OCI-LY7 (cell line): ENCODE data around the gene RBM6. TPM values are rescaled to one million over a fixed set of nuclear protein-coding genes. Genes with fewer than 3 reads are reported as not detected.

Experiments
- BruUV-seq: library from RNA; stranded (reverse); fragments of 400-500 nt; replicated peaks from 2 replicates; lab custom pipeline; 2021; lab: Mats Ljungman, UMichigan
- CTCF ChIA-PET: fragments of 300-600 bp; sonication (Branson Sonifier 250); formaldehyde crosslinking; loops from one replicate; lab custom pipeline; 2022; ENCODE audit warnings: antibody characterized with exemption; ENCODE audit not compliant: unreplicated experiment; lab: Charles Lee
- POLR2A ChIA-PET: fragments of 300-600 bp; sonication (Branson Sonifier 250); formaldehyde crosslinking; loops from one replicate; lab custom pipeline; 2022; ENCODE audit warnings: antibody characterized with exemption; lab: Charles Lee
- DNase-seq: peaks from one replicate; pipeline ENCODE4 v3.0.0-alpha.2; 2015; ENCODE audit warnings: low spot score
- H2AFZ ChIP-seq: fragments of 200-600 bp; sonication (generic), shearing (Covaris generic); 2 replicates; pipeline ENCODE4 v1.6.1; 2014; ENCODE audit warnings: mild to moderate bottlenecking, antibody characterized with exemption, low read length, moderate library complexity
- H3K27ac ChIP-seq: fragments of 200-600 bp; sonication (generic); 2 replicates; pipeline ENCODE4 v1.5.1; 2014; ENCODE audit warnings: mixed run types, low read depth, mild to moderate bottlenecking, moderate library complexity, low read length, inconsistent platforms; ENCODE audit not compliant: poor library complexity, severe bottlenecking
- H3K36me3 ChIP-seq: fragments of 200-600 bp; sonication (generic); 2 replicates; pipeline ENCODE4 v1.6.1; 2014; ENCODE audit warnings: mild to moderate bottlenecking, antibody characterized with exemption, low read length, moderate library complexity, mixed read lengths; ENCODE audit not compliant: insufficient read depth
- H3K4me1 ChIP-seq: fragments of 200-600 bp; sonication (generic); 2 replicates; pipeline ENCODE4 v1.5.1; 2014; ENCODE audit warnings: mild to moderate bottlenecking, low read length; ENCODE audit not compliant: insufficient read depth, poor library complexity, severe bottlenecking
- H3K4me2 ChIP-seq: fragments of 200-600 bp; sonication (generic); 2 replicates; pipeline ENCODE4 v1.6.1; 2014; ENCODE audit warnings: mild to moderate bottlenecking, low read length
- H3K4me3 ChIP-seq: fragments of 200-600 bp; sonication (generic); 2 replicates; pipeline ENCODE4 v1.5.1; 2014; ENCODE audit warnings: mild to moderate bottlenecking, low read depth, low read length; ENCODE audit not compliant: poor library complexity, severe bottlenecking
- H3K79me2 ChIP-seq: fragments of 200-600 bp; sonication (generic); 2 replicates; pipeline ENCODE4 v1.6.1; 2016; ENCODE audit warnings: low read depth, mild to moderate bottlenecking, low read length, moderate library complexity, mixed read lengths; ENCODE audit not compliant: insufficient read depth
- H3K9me2 ChIP-seq: fragments of 200-600 bp; sonication (generic); 2 replicates; pipeline ENCODE4 v1.6.1; 2016; ENCODE audit warnings: mild to moderate bottlenecking, low read length, mixed read lengths; ENCODE audit not compliant: insufficient read depth
- H3K9me3 ChIP-seq: fragments of 200-600 bp; sonication (generic); 2 replicates; pipeline ENCODE4 v1.6.1; 2014; ENCODE audit warnings: mild to moderate bottlenecking, mixed run types, low read length, mixed read lengths
- H4K20me1 ChIP-seq: fragments of 200-600 bp; sonication (generic); 2 replicates; pipeline ENCODE4 v1.6.1; 2014; ENCODE audit warnings: mild to moderate bottlenecking, antibody characterized with exemption, low read length, moderate library complexity, mixed read lengths; ENCODE audit not compliant: insufficient read depth
- EZH2phosphoT487 ChIP-seq: fragments of 200-600 bp; sonication (generic); IDR thresholded peaks from 2 replicates; pipeline ENCODE4 v1.6.1; 2018; ENCODE audit warnings: low read depth, borderline replicate concordance, mild to moderate bottlenecking, mixed run types, antibody characterized with exemption, low read length, moderate library complexity, mixed read lengths
- intact Hi-C: fragments of 100-400 bp; cut with micrococcal nuclease; formaldehyde crosslinking; loops from one replicate; pipeline ENCODE4 v1.10.0; 2022; ENCODE audit not compliant: unreplicated experiment
- total RNA-seq, 2 experiments: library from RNA; depleted of rRNA in 1 of 2; stranded (reverse); fragments of >200 nt in 1 of 2; shearing (Covaris generic) in 1 of 2; gene quantifications; 2 replicates each; pipeline ENCODE4 v1.2.3, GENCODE V29; 2014 to 2022
- TF ChIP-seq, protein P1 (sequence below): fragments of 200-600 bp; sonication (generic); conservative IDR thresholded peaks from 2 replicates; pipeline ENCODE4 v1.5.1; 2014; ENCODE audit warnings: mild to moderate bottlenecking, antibody characterized with exemption, low read length, moderate library complexity, mixed read lengths

RBM6 gene
- total RNA-seq, 2 experiments from 2014 or later = 83.7 to 185 TPM

DNA sequence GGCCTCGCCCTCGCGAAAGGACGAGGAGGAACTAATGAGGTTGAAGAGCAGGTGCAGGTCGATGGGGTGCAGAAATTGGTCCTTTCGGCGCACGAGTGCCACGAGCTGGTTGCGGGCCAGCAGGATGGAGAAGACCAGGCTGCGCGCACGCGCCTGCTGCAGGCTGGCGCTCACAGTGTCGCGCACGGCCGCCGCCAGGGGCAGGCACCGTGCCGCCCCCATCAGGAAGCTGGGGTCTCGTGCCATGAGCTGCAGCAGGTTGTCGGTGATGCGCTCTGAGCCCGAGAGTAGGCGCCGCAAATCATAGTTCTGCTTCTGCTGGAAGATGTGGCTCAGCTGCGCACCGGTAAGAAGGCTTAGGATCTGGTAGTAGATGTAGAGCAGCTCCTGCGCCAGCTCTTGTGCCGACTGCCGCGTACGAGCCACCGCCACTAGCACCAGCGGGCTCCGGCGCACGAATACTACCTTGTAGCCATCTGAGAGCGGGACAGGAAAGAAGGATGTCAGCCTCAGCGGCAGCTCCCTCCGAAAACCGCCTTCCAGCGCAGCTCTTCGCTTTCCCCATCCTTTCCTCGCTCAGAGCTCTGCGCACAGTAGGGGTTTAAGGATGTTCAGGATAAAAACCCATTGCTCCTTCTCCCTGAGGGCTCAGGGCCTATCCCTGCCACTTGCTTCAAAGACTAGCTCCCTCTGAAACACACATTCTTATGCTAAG, 29.4 kb upstream of the RBM6 start:
- ChIA-PET POLR2A (interaction anchor here (0.6 kb wide), 1 partner anchor 345 kb away, joined by 4 read pairs; no protein-coding TSS in a partner anchor), CTCF (interaction anchor here (0.6 kb wide), 1 partner anchor 19 kb away, joined by 5 read pairs; no protein-coding TSS in a partner anchor)
- Histone ChIP-seq H3K9me2 (no peaks in the 10 kb centered on the region), H3K36me3 (0 out of 2 replicates have a peak, but pooled peaks cover 12% of the 10 kb centered on the region), H3K4me3 (no peak overlapping the region), H3K79me2 (no peaks in the 10 kb centered on the region), H2AFZ (no peak overlapping the region), H3K9me3 (no peaks in the 10 kb centered on the region), H3K27ac (no peak overlapping the region), H3K4me1 (peaks cover 9% of the 10 kb centered on the region), H3K4me2 (no peak overlapping the region), H4K20me1 (no peaks in the 10 kb centered on the region)
- DNase-seq = no peak
- intact Hi-C loops = no loop called here
- no TSS peak for BruUV-seq
- TF ChIP-seq, protein P1, sequence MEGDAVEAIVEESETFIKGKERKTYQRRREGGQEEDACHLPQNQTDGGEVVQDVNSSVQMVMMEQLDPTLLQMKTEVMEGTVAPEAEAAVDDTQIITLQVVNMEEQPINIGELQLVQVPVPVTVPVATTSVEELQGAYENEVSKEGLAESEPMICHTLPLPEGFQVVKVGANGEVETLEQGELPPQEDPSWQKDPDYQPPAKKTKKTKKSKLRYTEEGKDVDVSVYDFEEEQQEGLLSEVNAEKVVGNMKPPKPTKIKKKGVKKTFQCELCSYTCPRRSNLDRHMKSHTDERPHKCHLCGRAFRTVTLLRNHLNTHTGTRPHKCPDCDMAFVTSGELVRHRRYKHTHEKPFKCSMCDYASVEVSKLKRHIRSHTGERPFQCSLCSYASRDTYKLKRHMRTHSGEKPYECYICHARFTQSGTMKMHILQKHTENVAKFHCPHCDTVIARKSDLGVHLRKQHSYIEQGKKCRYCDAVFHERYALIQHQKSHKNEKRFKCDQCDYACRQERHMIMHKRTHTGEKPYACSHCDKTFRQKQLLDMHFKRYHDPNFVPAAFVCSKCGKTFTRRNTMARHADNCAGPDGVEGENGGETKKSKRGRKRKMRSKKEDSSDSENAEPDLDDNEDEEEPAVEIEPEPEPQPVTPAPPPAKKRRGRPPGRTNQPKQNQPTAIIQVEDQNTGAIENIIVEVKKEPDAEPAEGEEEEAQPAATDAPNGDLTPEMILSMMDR = no peak

DNA sequence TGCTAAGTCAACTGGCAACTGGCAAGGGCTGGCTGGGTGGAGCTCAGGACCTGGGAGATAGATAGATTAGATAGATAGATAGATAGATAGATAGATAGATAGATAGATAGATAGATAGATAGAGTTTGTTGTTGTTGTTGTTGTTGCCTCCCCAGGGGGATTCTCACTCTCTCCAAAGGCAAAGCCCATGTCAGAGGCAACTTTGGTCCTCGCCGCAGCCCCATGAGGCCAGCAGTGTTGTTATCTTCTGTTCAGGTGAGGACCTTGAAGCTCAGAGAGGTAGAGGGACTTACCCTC, 28.9 kb upstream of the RBM6 start:
- DNase-seq = no peak
- H3K4me3 ChIP-seq = no peak overlapping the region
- no peaks in the 10 kb centered on the region for H3K9me2 ChIP-seq
- peaks cover 4% of the 10 kb centered on the region for H3K4me1 ChIP-seq
- no peak for TF ChIP-seq EZH2phosphoT487
- TF ChIP-seq, protein P1 = no peak
- no peak overlapping the region for H3K4me2 ChIP-seq
- no TSS peak for BruUV-seq
- intact Hi-C loops = no loop called here
- no peak overlapping the region for H2AFZ ChIP-seq
- H3K9me3 ChIP-seq = no peaks in the 10 kb centered on the region
- 0 out of 2 replicates have a peak, but pooled peaks cover 12% of the 10 kb centered on the region for H3K36me3 ChIP-seq
- no peaks in the 10 kb centered on the region for H4K20me1 ChIP-seq
- ChIA-PET CTCF (interaction anchor here (0.6 kb wide), 2 partner anchors 19 to 463 kb away, joined by 3 to 5 read pairs; no protein-coding TSS in a partner anchor), POLR2A (interaction anchor here (0.6 kb wide), 1 partner anchor 346 kb away, joined by 4 read pairs; no protein-coding TSS in a partner anchor)
- H3K79me2 ChIP-seq = no peaks in the 10 kb centered on the region
- no peak overlapping the region for H3K27ac ChIP-seq

DNA sequence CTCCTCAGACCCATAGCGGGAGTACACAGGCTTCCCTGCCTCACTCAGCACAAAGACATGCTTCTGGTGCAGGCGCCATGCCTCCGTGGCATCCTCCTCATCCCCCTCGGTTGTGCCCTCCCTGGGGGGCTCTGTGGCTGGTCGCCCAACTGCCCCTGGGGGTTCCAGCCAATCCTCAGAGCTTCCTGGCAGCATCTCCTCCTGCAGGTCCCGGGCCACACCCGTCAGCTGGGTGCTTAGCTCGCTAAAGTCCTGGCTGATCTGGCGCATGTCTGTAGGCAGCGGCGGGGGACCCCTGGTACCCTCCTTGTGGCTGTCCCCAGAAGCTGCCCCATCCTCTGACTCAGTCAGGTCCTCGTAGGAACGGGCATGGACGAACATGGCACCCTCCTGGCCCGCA, 28.3 kb upstream of the RBM6 start:
- Histone ChIP-seq H3K27ac (no peak overlapping the region), H3K9me3 (no peaks in the 10 kb centered on the region), H4K20me1 (no peaks in the 10 kb centered on the region), H2AFZ (no peak overlapping the region), H3K79me2 (no peaks in the 10 kb centered on the region), H3K4me1 (no peaks in the 10 kb centered on the region), H3K9me2 (no peaks in the 10 kb centered on the region), H3K36me3 (0 out of 2 replicates have a peak, but pooled peaks cover 12% of the 10 kb centered on the region), H3K4me3 (no peak overlapping the region), H3K4me2 (no peak overlapping the region)
- intact Hi-C loops = no loop called here
- BruUV-seq = no TSS peak
- ChIA-PET CTCF (interaction anchor here (0.6 kb wide), 1 partner anchor 463 kb away, joined by 3 read pairs; no protein-coding TSS in a partner anchor), POLR2A (no interaction called here)
- DNase-seq = no peak
- TF ChIP-seq, protein P1 = no peak
- no peak for TF ChIP-seq EZH2phosphoT487
